H1 (cell line): Measurements from ENCODE around the gene ZDHHC22. TPM values are rescaled to one million over a fixed set of nuclear protein-coding genes. Genes with fewer than 3 reads are reported as not detected.

Source experiments
- CTCF ChIA-PET: fragments of 300-600 bp; sonication (Branson Sonifier 250); formaldehyde crosslinking; loops from one replicate; lab custom pipeline; 2021; ENCODE audit not compliant: partially characterized antibody; lab: Charles Lee
- POLR2A ChIA-PET: fragments of 300-600 bp; sonication (Branson Sonifier 250); formaldehyde crosslinking; loops from one replicate; lab custom pipeline; 2021; ENCODE audit warnings: inconsistent platforms; ENCODE audit not compliant: partially characterized antibody; lab: Charles Lee
- DNase-seq, 2 experiments: peaks; one replicate each; pipeline versions ENCODE4 v3.0.0 to v3.0.0-alpha.2; 2010 to 2022; ENCODE audit warnings: low spot score in 2 of 2, low read depth in 1 of 2, mixed read lengths in 1 of 2
- FAIRE-seq: peaks from 2 replicates; lab custom pipeline; 2011; peaks lifted over from hg19 to GRCh38; lab: Jason Lieb, UNC
- H2AFZ ChIP-seq: 2 replicates; pipeline ENCODE4 v1.8.1; 2012; ENCODE audit warnings: low read length, inconsistent platforms
- H2AK5ac ChIP-seq: 2 replicates; pipeline ENCODE4 v1.6.1; 2013; ENCODE audit warnings: low read depth, low read length
- H2BK120ac ChIP-seq: replicated peaks from 2 replicates; pipeline ENCODE3; 2013; ENCODE audit warnings: low read depth, low read length, inconsistent platforms
- H2BK12ac ChIP-seq: 2 replicates; pipeline ENCODE4 v1.6.1; 2013; ENCODE audit warnings: low read depth, low read length
- H2BK15ac ChIP-seq: 2 replicates; pipeline ENCODE4 v1.6.1; 2013; ENCODE audit warnings: low read length
- H2BK20ac ChIP-seq: 2 replicates; pipeline ENCODE4 v1.6.1; 2013; ENCODE audit warnings: low read length
- H2BK5ac ChIP-seq: 2 replicates; pipeline ENCODE4 v1.6.1; 2013; ENCODE audit warnings: low read depth, low read length
- H3K14ac ChIP-seq: 2 replicates; pipeline ENCODE4 v1.6.1; 2013; ENCODE audit warnings: inconsistent platforms; ENCODE audit not compliant: insufficient read length
- H3K18ac ChIP-seq: 2 replicates; pipeline ENCODE4 v1.6.1; 2013; ENCODE audit warnings: low read length; ENCODE audit errors: extremely low read depth
- H3K23ac ChIP-seq: 2 replicates; pipeline ENCODE4 v1.6.1; 2013; ENCODE audit warnings: inconsistent platforms; ENCODE audit not compliant: insufficient read length
- H3K23me2 ChIP-seq: 2 replicates; pipeline ENCODE4 v1.6.1; 2013; ENCODE audit warnings: low read depth, low read length
- H3K27ac ChIP-seq: 2 replicates; pipeline ENCODE4 v1.6.1; 2011; ENCODE audit warnings: low read depth, low read length, inconsistent platforms
- H3K27me3 ChIP-seq, 4 experiments: replicated peaks in 1 of 4; 1 replicate in 1 of 4; 2 replicates in 3 of 4; pipeline versions ENCODE4 v1.6.1 to v1.8.1; 2011 to 2013; ENCODE audit warnings: low read length in 3 of 4, mild to moderate bottlenecking in 3 of 4, inconsistent platforms in 2 of 4, mixed read lengths in 2 of 4, moderate library complexity in 1 of 4; ENCODE audit not compliant: control insufficient read depth in 3 of 4, insufficient read depth in 3 of 4; ENCODE audit errors: extremely low read depth in 1 of 4
- H3K36me3 ChIP-seq, 4 experiments: 2 replicates each; pipeline versions ENCODE4 v1.6.1 to v1.8.1; 2011 to 2013; ENCODE audit warnings: mild to moderate bottlenecking in 4 of 4, low read length in 3 of 4, moderate library complexity in 2 of 4, control low read depth in 1 of 4, inconsistent platforms in 1 of 4; ENCODE audit not compliant: insufficient read depth in 4 of 4, control insufficient read depth in 2 of 4
- H3K4ac ChIP-seq: replicated peaks from 2 replicates; pipeline ENCODE3; 2013; ENCODE audit warnings: low read length, low read depth, mixed read lengths, inconsistent platforms; ENCODE audit not compliant: insufficient read length
- H3K4me1 ChIP-seq, 4 experiments: replicated peaks in 1 of 4; 1 replicate in 1 of 4; 2 replicates in 3 of 4; pipeline versions ENCODE4 v1.6.1 to v1.8.1; 2011 to 2013; ENCODE audit warnings: low read length in 3 of 4, inconsistent platforms in 2 of 4, mixed read lengths in 1 of 4; ENCODE audit not compliant: insufficient read depth in 4 of 4, control insufficient read depth in 3 of 4
- H3K4me2 ChIP-seq, 2 experiments: 2 replicates each; pipeline versions ENCODE4 v1.6.1 to v1.8.1; 2011 to 2013; ENCODE audit warnings: low read depth in 2 of 2, low read length in 2 of 2, control low read depth in 1 of 2, inconsistent platforms in 1 of 2, mild to moderate bottlenecking in 1 of 2; ENCODE audit not compliant: insufficient read depth in 1 of 2
- H3K4me3 ChIP-seq, 4 experiments: fragments of 200-600, 300-600 bp in 1 of 4; sonication (generic), shearing (Covaris generic), sonication (Bioruptor Twin) in 1 of 4; 2 replicates each; pipeline versions ENCODE4 v1.5.1 to v1.8.1; 2011 to 2016; ENCODE audit warnings: low read length in 4 of 4, low read depth in 3 of 4, control low read depth in 2 of 4, inconsistent platforms in 2 of 4, mild to moderate bottlenecking in 2 of 4, mixed read lengths in 1 of 4, moderate library complexity in 1 of 4; ENCODE audit not compliant: insufficient read depth in 2 of 4; ENCODE audit errors: extremely low read depth in 1 of 4
- H3K56ac ChIP-seq: replicated peaks from 2 replicates; pipeline ENCODE3; 2013; ENCODE audit warnings: low read depth, mild to moderate bottlenecking, mixed read lengths, low read length, inconsistent platforms; ENCODE audit not compliant: insufficient read length
- H3K79me1 ChIP-seq: 2 replicates; pipeline ENCODE4 v1.6.1; 2013; ENCODE audit warnings: low read depth, low read length, control low read depth
- H3K79me2 ChIP-seq, 2 experiments: 2 replicates each; pipeline versions ENCODE4 v1.6.1 to v1.8.1; 2012 to 2013; ENCODE audit warnings: low read length in 2 of 2, mild to moderate bottlenecking in 2 of 2, inconsistent platforms in 1 of 2; ENCODE audit not compliant: insufficient read depth in 2 of 2, control insufficient read depth in 1 of 2
- H3K9ac ChIP-seq, 4 experiments: replicated peaks in 1 of 4; 1 replicate in 1 of 4; 2 replicates in 3 of 4; pipeline versions ENCODE4 v1.6.1 to v1.8.1; 2011 to 2013; ENCODE audit warnings: low read depth in 3 of 4, low read length in 3 of 4, control low read depth in 2 of 4, mild to moderate bottlenecking in 2 of 4, moderate library complexity in 2 of 4, inconsistent platforms in 1 of 4; ENCODE audit errors: extremely low read depth in 1 of 4
- H3K9me3 ChIP-seq, 2 experiments: 2 replicates each; pipeline versions ENCODE4 v1.6.1 to v1.8.1; 2012 to 2013; ENCODE audit warnings: mild to moderate bottlenecking in 2 of 2, moderate library complexity in 2 of 2, control low read depth in 1 of 2, inconsistent platforms in 1 of 2, low read depth in 1 of 2, low read length in 1 of 2, mixed read lengths in 1 of 2; ENCODE audit not compliant: insufficient read depth in 2 of 2
- H4K20me1 ChIP-seq, 2 experiments: replicated peaks in 1 of 2; 2 replicates each; pipeline versions ENCODE3 to v1.8.1; 2011 to 2013; ENCODE audit warnings: inconsistent platforms in 2 of 2, low read length in 2 of 2, mild to moderate bottlenecking in 1 of 2; ENCODE audit not compliant: insufficient read depth in 2 of 2, control insufficient read depth in 1 of 2
- H4K5ac ChIP-seq: 2 replicates; pipeline ENCODE4 v1.6.1; 2013; ENCODE audit warnings: low read length, low read depth, mixed read lengths, inconsistent platforms; ENCODE audit not compliant: insufficient read length
- H4K8ac ChIP-seq: 2 replicates; pipeline ENCODE4 v1.8.0; 2013; ENCODE audit warnings: mild to moderate bottlenecking, moderate library complexity, low read length, inconsistent platforms; ENCODE audit not compliant: insufficient read depth; ENCODE audit errors: extremely low read depth
- H4K91ac ChIP-seq: replicated peaks from 2 replicates; pipeline ENCODE3; 2013; ENCODE audit warnings: low read length, mixed read lengths, inconsistent platforms; ENCODE audit not compliant: insufficient read length
- ASH2L ChIP-seq: fragments of 200-600, 300-600 bp; sonication (generic); IDR thresholded peaks from one replicate; pipeline ENCODE4 v1.7.1; 2017; ENCODE audit warnings: low read length
- BACH1 ChIP-seq: IDR thresholded peaks from 2 replicates; pipeline ENCODE4 v1.6.1; 2012; ENCODE audit warnings: low read length, improper control_type of control experiment
- CBX5 ChIP-seq: fragments of 300-800, 300-1000 bp; sonication (generic); IDR thresholded peaks from 2 replicates; pipeline ENCODE4 v1.7.1; 2016; ENCODE audit warnings: antibody characterized with exemption, low read length, low read depth
- EZH2 ChIP-seq: fragments of 200-600 bp; sonication (generic); IDR thresholded peaks from 2 replicates; pipeline ENCODE4 v1.7.1; 2012; ENCODE audit warnings: low read depth, mild to moderate bottlenecking, moderate library complexity, low read length, inconsistent platforms; ENCODE audit not compliant: severe bottlenecking
- FOSL1 ChIP-seq: IDR thresholded peaks from 2 replicates; pipeline ENCODE4 v1.6.1; 2011; ENCODE audit warnings: mild to moderate bottlenecking, low read depth, low read length, moderate library complexity; ENCODE audit not compliant: insufficient read depth
- GTF2F1 ChIP-seq: IDR thresholded peaks from 2 replicates; pipeline ENCODE4 v1.6.1; 2012; ENCODE audit warnings: low read depth, low read length, improper control_type of control experiment, borderline replicate concordance
- JUN ChIP-seq: IDR thresholded peaks from 2 replicates; pipeline ENCODE4 v1.6.1; 2011; ENCODE audit warnings: low read depth, mild to moderate bottlenecking, improper control_type of control experiment, low read length
- NRF1 ChIP-seq: IDR thresholded peaks from 2 replicates; pipeline ENCODE4 v1.6.1; 2011; ENCODE audit warnings: mild to moderate bottlenecking, low read depth, low read length, improper control_type of control experiment
- POLR2A ChIP-seq, 2 experiments: IDR thresholded peaks; 1 replicate in 1 of 2; 2 replicates in 1 of 2; pipeline ENCODE4 v1.6.1; 2011; ENCODE audit warnings: low read depth in 2 of 2, low read length in 2 of 2, mild to moderate bottlenecking in 2 of 2; ENCODE audit errors: control extremely low read depth in 1 of 2
- RBBP5 ChIP-seq: IDR thresholded peaks from 2 replicates; pipeline ENCODE4 v1.7.1; 2012; ENCODE audit warnings: low read depth, mild to moderate bottlenecking, inconsistent platforms, low read length, moderate library complexity, borderline replicate concordance
- SIX5 ChIP-seq: IDR thresholded peaks from 2 replicates; pipeline ENCODE4 v1.6.1; 2011; ENCODE audit warnings: mild to moderate bottlenecking, low read depth, low read length
- SUZ12 ChIP-seq: fragments of 200-600 bp; sonication (generic); IDR thresholded peaks from 2 replicates; pipeline ENCODE4 v1.6.1; 2012; ENCODE audit warnings: mild to moderate bottlenecking, inconsistent platforms, low read length, moderate library complexity, mixed read lengths
- TAF1 ChIP-seq: IDR thresholded peaks from 2 replicates; pipeline ENCODE4 v1.6.1; 2011; ENCODE audit warnings: mild to moderate bottlenecking, low read depth, low read length
- TCF12 ChIP-seq: IDR thresholded peaks from 2 replicates; pipeline ENCODE4 v1.6.1; 2011; ENCODE audit warnings: low read depth, mild to moderate bottlenecking, low read length
- WGBS, 2 experiments: shearing (Covaris generic) in 1 of 2; methylation state at CpG; one replicate each; pipeline versions ENCODE4 v1.1.6 to v1.1.7; 2013 to 2015; ENCODE audit warnings: low lambda C conversion rate in 2 of 2, mixed read lengths in 2 of 2, inconsistent platforms in 1 of 2, low coverage in 1 of 2, missing lambda C conversion rate in 1 of 2; ENCODE audit not compliant: insufficient replicate concordance in 2 of 2, insufficient coverage in 1 of 2, insufficient read length in 1 of 2; ENCODE audit errors: extremely low coverage in 1 of 2, missing lambda C conversion rate in 1 of 2; 5-methylcytosine and 5-hydroxymethylcytosine counted together
- polyA plus RNA-seq, 7 experiments: library from polyadenylated mRNA; depleted of rRNA in 3 of 7; stranded (reverse) in 5 of 7; unstranded in 2 of 7; fragments of >200 nt in 5 of 7; fragments of 200-250 nt in 2 of 7; gene quantifications; 1 replicate in 5 of 7; 2 replicates in 1 of 7; 4 replicates in 1 of 7; pipeline versions ENCODE4 v1.2.1 to v1.2.3, GENCODE V29; 2011 to 2013; ENCODE audit warnings: missing spikeins in 2 of 7, mixed read lengths in 2 of 7
- total RNA-seq: library from RNA; stranded (reverse); fragmentation: NEBNext Ultra II Directional; extraction: Animal tissue kit (Norgen Biotek cat#: 25700); gene quantifications from 2 replicates; pipeline ENCODE4 v1.2.1, GENCODE V29; 2021

ZDHHC22 gene
- total and polyA plus RNA-seq, 2 of the 8 experiments (the other 6 are each of a cell fraction or from before 2014, with no cell fraction given): 23.8 to 55.2 TPM

- no peak overlapping the region for H3K56ac ChIP-seq
- H3K4me2 ChIP-seq: no peak overlapping the region
- H2AFZ ChIP-seq: no peak overlapping the region
- peaks cover 0 to 2% (median 0%) of the 10 kb centered on the region in 4 experiments; a peak in 1 of 7 replicates for H3K27me3 ChIP-seq
- ChIA-PET CTCF (interaction anchor here (1.0 to 56.8 kb wide), 14 partner anchors 7 to 351 kb away, joined by 3 to 1490 read pairs (median 4); partner anchors contain the start of genes CIPC and ZDHHC22), POLR2A (interaction anchor here (0.6 to 9.3 kb wide), 9 partner anchors 9 to 299 kb away, joined by 3 to 69 read pairs (median 3); partner anchors contain the start of gene CIPC)
- H3K18ac ChIP-seq: no peak overlapping the region
- no peak overlapping the region for H3K27ac ChIP-seq
- no peak overlapping the region for H4K91ac ChIP-seq
- H3K4me1 ChIP-seq: peaks cover 10 to 26% (median 16%) of the 10 kb centered on the region in 4 experiments
- no peak overlapping the region for H2AK5ac ChIP-seq
- no peak overlapping the region for H2BK12ac ChIP-seq
- peaks cover 0 to under 1% of the 10 kb centered on the region in 2 experiments for H4K20me1 ChIP-seq
- no peaks in the 10 kb centered on the region for H3K36me3 ChIP-seq
- no peak overlapping the region for H3K23ac ChIP-seq
- H2BK120ac ChIP-seq: no peak overlapping the region
- peaks cover 8% of the 10 kb centered on the region for H3K23me2 ChIP-seq
- no peak overlapping the region for H2BK20ac ChIP-seq
- WGBS, 2 experiments: 84% methylated on average over 4 of the region's 4 CpGs; no CpG with 5 or more reads in 1 of the 2 experiments
- peaks cover under 1% of the 10 kb centered on the region; the same call in 1 of the 2 replicates for H3K79me1 ChIP-seq
- no peak overlapping the region for H4K8ac ChIP-seq
- no peak overlapping the region for H2BK5ac ChIP-seq
- H3K9me3 ChIP-seq: no peaks in the 10 kb centered on the region
- H2BK15ac ChIP-seq: no peak overlapping the region
- H3K14ac ChIP-seq: no peak overlapping the region
- H3K79me2 ChIP-seq: no peaks in the 10 kb centered on the region
- no peak overlapping the region for H3K4me3 ChIP-seq
- H3K4ac ChIP-seq: no peak overlapping the region
- H4K5ac ChIP-seq: no peak overlapping the region
- no peak for FAIRE-seq
- H3K9ac ChIP-seq: no peak overlapping the region
- DNase-seq: no peak
- TF ChIP-seq EZH2: no peak
- no peak for TF ChIP-seq JUN
- no peak for TF ChIP-seq TCF12
- no peak for TF ChIP-seq GTF2F1
- no peak for TF ChIP-seq TAF1
- TF ChIP-seq BACH1: no peak
- TF ChIP-seq SUZ12: no peak
- TF ChIP-seq POLR2A (IDR thresholded peaks at IDR 0.05; ENCODE audit: control extremely low read depth in 1 of 2, low read depth in 2 of 2, low read length in 2 of 2): no peak
- TF ChIP-seq SIX5: no peak
- TF ChIP-seq RBBP5: no peak
- TF ChIP-seq NRF1: no peak
- no peak for TF ChIP-seq FOSL1
- no peak for TF ChIP-seq ASH2L
- no peak for TF ChIP-seq CBX5
Measured at GRCh38 chr14:77126461-77126990, 15.1 kb downstream of the ZDHHC22 start.
